SK-N-SH treated with all-trans-retinoic acid at 6 μM for 48 hours (cell line): ENCODE measurements around the gene OR52I2.

Source experiments
- ATAC-seq: fragments of 200-7000 bp; cut with Tn5 transposase; 3 replicates; pipeline ENCODE4 v1.9.1; 2020; ENCODE audit warnings: mild to moderate bottlenecking, moderate library complexity
- ARNTL ChIP-seq: fragments of 450-650 bp; formaldehyde crosslinking; IDR thresholded peaks from 2 replicates; pipeline ENCODE4 v1.5.0; 2020; ENCODE audit warnings: low read depth, mild to moderate bottlenecking, moderate library complexity, borderline replicate concordance
- BACH2 ChIP-seq: fragments of 250-450 bp; sonication (Bioruptor Pico); IDR thresholded peaks from 2 replicates; pipeline ENCODE4 v1.9.0; 2021; ENCODE audit warnings: mild to moderate bottlenecking, borderline replicate concordance
- CSDC2 ChIP-seq: fragments of 250-450 bp; sonication (Bioruptor Pico); IDR thresholded peaks from 2 replicates; pipeline ENCODE4 v1.5.0; 2020; ENCODE audit warnings: mild to moderate bottlenecking, moderate library complexity
- CSRNP3 ChIP-seq: fragments of 250-450 bp; sonication (Bioruptor Pico); IDR thresholded peaks from 2 replicates; pipeline ENCODE4 v1.5.1; 2021; ENCODE audit warnings: mild to moderate bottlenecking, moderate library complexity
- ESRRG ChIP-seq: fragments of 250-450 bp; sonication (Bioruptor Pico); IDR thresholded peaks from 2 replicates; pipeline ENCODE4 v1.6.1; 2021; ENCODE audit warnings: mild to moderate bottlenecking
- GLIS3 ChIP-seq: fragments of 250-450 bp; sonication (Bioruptor Pico); IDR thresholded peaks from 2 replicates; pipeline ENCODE4 v1.5.0; 2020; ENCODE audit warnings: mild to moderate bottlenecking, moderate library complexity
- ISL1 ChIP-seq: fragments of 250-450 bp; sonication (Bioruptor Pico); IDR thresholded peaks from 2 replicates; pipeline ENCODE4 v2.1.2; 2022; ENCODE audit warnings: mild to moderate bottlenecking, moderate library complexity
- OSR1 ChIP-seq: fragments of 250-450 bp; sonication (Bioruptor Pico); IDR thresholded peaks from 2 replicates; pipeline ENCODE4 v1.8.0; 2022; ENCODE audit warnings: moderate library complexity, mild to moderate bottlenecking, inconsistent platforms
- PATZ1 ChIP-seq: fragments of 250-450 bp; sonication (Bioruptor Pico); IDR thresholded peaks from 2 replicates; pipeline ENCODE4 v1.8.0; 2020; ENCODE audit warnings: mild to moderate bottlenecking, moderate library complexity, borderline replicate concordance
- POU6F1 ChIP-seq: fragments of 250-450 bp; sonication (Bioruptor Pico); IDR thresholded peaks from 2 replicates; pipeline ENCODE4 v1.8.0; 2021; ENCODE audit warnings: low read depth, mild to moderate bottlenecking, moderate library complexity, borderline replicate concordance
- PPARA ChIP-seq: fragments of 250-450 bp; sonication (Bioruptor Pico); IDR thresholded peaks from 2 replicates; pipeline ENCODE4 v1.5.0; 2020; ENCODE audit warnings: mild to moderate bottlenecking, borderline replicate concordance
- RARB ChIP-seq: fragments of 250-450 bp; sonication (Bioruptor Pico); IDR thresholded peaks from 2 replicates; pipeline ENCODE4 v1.8.0; 2021; ENCODE audit warnings: mild to moderate bottlenecking, moderate library complexity
- SNAI2 ChIP-seq: fragments of 250-450 bp; sonication (Bioruptor Pico); IDR thresholded peaks from 2 replicates; pipeline ENCODE4 v1.5.0; 2020; ENCODE audit warnings: mild to moderate bottlenecking, moderate library complexity
- TCF4 ChIP-seq: fragments of 250-450 bp; sonication (Bioruptor Pico); IDR thresholded peaks from 2 replicates; pipeline ENCODE4 v1.8.0; 2021; ENCODE audit warnings: mild to moderate bottlenecking, moderate library complexity, borderline replicate concordance
- TOX ChIP-seq: fragments of 250-450 bp; sonication (Bioruptor Pico); IDR thresholded peaks from 2 replicates; pipeline ENCODE4 v1.8.0; 2021; ENCODE audit warnings: mild to moderate bottlenecking, moderate library complexity, borderline replicate concordance
- TSHZ2 ChIP-seq: fragments of 250-450 bp; sonication (Bioruptor Pico); IDR thresholded peaks from 2 replicates; pipeline ENCODE4 v1.5.0; 2020; ENCODE audit warnings: mild to moderate bottlenecking, moderate library complexity
- ZC3H10 ChIP-seq: fragments of 250-450 bp; sonication (Bioruptor Pico); IDR thresholded peaks from 2 replicates; pipeline ENCODE4 v1.5.1; 2021; ENCODE audit warnings: mild to moderate bottlenecking, moderate library complexity
- ZFP30 ChIP-seq: fragments of 450-650 bp; formaldehyde crosslinking; IDR thresholded peaks from 2 replicates; pipeline ENCODE4 v1.5.0; 2022; ENCODE audit warnings: mild to moderate bottlenecking, moderate library complexity
- ZNF565 ChIP-seq: fragments of 450-650 bp; formaldehyde crosslinking; conservative IDR thresholded peaks from 2 replicates; pipeline ENCODE4 v1.5.0; 2020; ENCODE audit warnings: low read depth, mild to moderate bottlenecking, moderate library complexity
- ZNF70 ChIP-seq: fragments of 450-650 bp; formaldehyde crosslinking; IDR thresholded peaks from 2 replicates; pipeline ENCODE4 v1.5.0; 2020; ENCODE audit warnings: mild to moderate bottlenecking, moderate library complexity
- ZNF8 ChIP-seq: fragments of 450-650 bp; formaldehyde crosslinking; IDR thresholded peaks from 2 replicates; pipeline ENCODE4 v1.5.0; 2020; ENCODE audit warnings: mild to moderate bottlenecking, moderate library complexity

The OR52I2 gene

GRCh38 chr11:4580124-4580523 is 1.4 kb upstream of the OR52I2 start:
- no peak for ATAC-seq
- no peak for TF ChIP-seq PPARA (CRISPR knock-in tag)
- TF ChIP-seq ZNF70 (CRISPR knock-in tag) = no peak
- no peak for TF ChIP-seq TOX
- TF ChIP-seq TCF4 = no peak
- no peak for TF ChIP-seq PATZ1 (CRISPR knock-in tag)
- no peak for TF ChIP-seq POU6F1
- TF ChIP-seq BACH2 (CRISPR knock-in tag) = no peak
- TF ChIP-seq ZNF565 (CRISPR knock-in tag) = no peak
- no peak for TF ChIP-seq ZNF8 (CRISPR knock-in tag)
- TF ChIP-seq GLIS3 (CRISPR knock-in tag) = no peak
- TF ChIP-seq ZFP30 (CRISPR knock-in tag) = no peak
- no peak for TF ChIP-seq ZC3H10
- TF ChIP-seq SNAI2 = no peak
- no peak for TF ChIP-seq ARNTL (CRISPR knock-in tag)
- no peak for TF ChIP-seq OSR1 (CRISPR knock-in tag)
- TF ChIP-seq ISL1 = no peak
- no peak for TF ChIP-seq TSHZ2 (CRISPR knock-in tag)
- TF ChIP-seq CSDC2 (CRISPR knock-in tag) = no peak
- TF ChIP-seq, all 23 proteins: peak for 0

- ATAC-seq = no peak
- TF ChIP-seq ESRRG (CRISPR knock-in tag) (no peak), CSRNP3 (CRISPR knock-in tag) (no peak), TCF4 (no peak), BACH2 (CRISPR knock-in tag) (no peak), PATZ1 (CRISPR knock-in tag) (no peak), ZNF8 (CRISPR knock-in tag) (no peak), GLIS3 (CRISPR knock-in tag) (no peak), OSR1 (CRISPR knock-in tag) (no peak), POU6F1 (no peak), ZC3H10 (no peak), RARB (CRISPR knock-in tag) (no peak), SNAI2 (no peak)
Measured at GRCh38 chr11:4589017-4589416, 7.5 kb downstream of the OR52I2 start.
